Endothelial cell of umbilical vein (primary cell): ENCODE measurements around the gene GJB1. TPM values are rescaled to one million over a fixed set of nuclear protein-coding genes. Genes with fewer than 3 reads are reported as not detected.

ENCODE experiments used
- BruUV-seq: library from RNA; stranded (reverse); fragments of 400-500 nt; replicated peaks from 2 replicates; lab custom pipeline; 2021; lab: Mats Ljungman, UMichigan
- CTCF ChIA-PET: fragments of 300-600, 350-600 bp; sonication (Branson Sonifier 250); formaldehyde crosslinking; loops from one replicate; lab custom pipeline; 2021; ENCODE audit warnings: antibody characterized with exemption, inconsistent platforms; lab: Charles Lee
- POLR2A ChIA-PET: fragments of 300-600, 350-600 bp; sonication (Branson Sonifier 250); formaldehyde crosslinking; loops from one replicate; lab custom pipeline; 2021; ENCODE audit warnings: antibody characterized with exemption, inconsistent platforms; lab: Charles Lee
- DNase-seq: peaks from one replicate; pipeline ENCODE4 v3.0.0-alpha.2; 2011; ENCODE audit warnings: low read depth, low spot score
- FAIRE-seq: peaks from 2 replicates; lab custom pipeline; 2011; peaks lifted over from hg19 to GRCh38; lab: Jason Lieb, UNC
- H2AFZ ChIP-seq: 2 replicates; pipeline ENCODE4 v1.6.0; 2012; ENCODE audit warnings: low read depth, low read length, control low read depth, inconsistent platforms
- H3K27ac ChIP-seq: 2 replicates; pipeline ENCODE4 v1.5.1; 2011; ENCODE audit warnings: low read depth, mild to moderate bottlenecking, control low read depth, low read length, moderate library complexity; ENCODE audit not compliant: insufficient read depth
- H3K27me3 ChIP-seq, 2 experiments: 2 replicates each; pipeline versions ENCODE4 v1.6.0 to v1.6.1; 2011; ENCODE audit warnings: low read length in 2 of 2, mixed read lengths in 1 of 2; ENCODE audit not compliant: control insufficient read depth in 2 of 2, insufficient read depth in 2 of 2
- H3K36me3 ChIP-seq, 2 experiments: 2 replicates in 1 of 2; 3 replicates in 1 of 2; pipeline ENCODE4 v1.5.1; 2011; ENCODE audit warnings: low read length in 2 of 2, mild to moderate bottlenecking in 1 of 2, moderate library complexity in 1 of 2; ENCODE audit not compliant: control insufficient read depth in 2 of 2, insufficient read depth in 2 of 2; ENCODE audit errors: extremely low read depth in 1 of 2
- H3K4me1 ChIP-seq: 3 replicates; pipeline ENCODE4 v1.5.1; 2011; ENCODE audit warnings: mild to moderate bottlenecking, low read length; ENCODE audit not compliant: control insufficient read depth, insufficient read depth; ENCODE audit errors: extremely low read depth
- H3K4me2 ChIP-seq: 2 replicates; pipeline ENCODE4 v1.6.1; 2011; ENCODE audit warnings: low read length, control low read depth, mixed read lengths; ENCODE audit not compliant: insufficient read depth
- H3K4me3 ChIP-seq, 3 experiments: fragments of 200-600 bp in 1 of 3; sonication (generic), shearing (Covaris generic) in 1 of 3; replicated peaks in 1 of 3; 2 replicates each; pipeline ENCODE4 v1.5.1; 2011 to 2016; ENCODE audit warnings: control low read depth in 3 of 3, low read length in 3 of 3, mild to moderate bottlenecking in 2 of 3, inconsistent platforms in 1 of 3, low read depth in 1 of 3, moderate library complexity in 1 of 3; ENCODE audit not compliant: insufficient read depth in 1 of 3
- H3K79me2 ChIP-seq: 2 replicates; pipeline ENCODE4 v1.6.0; 2012; ENCODE audit warnings: low read length, inconsistent platforms; ENCODE audit not compliant: control insufficient read depth, insufficient read depth
- H3K9ac ChIP-seq: replicated peaks from 2 replicates; pipeline ENCODE3; 2011; ENCODE audit warnings: low read length, control low read depth; ENCODE audit not compliant: insufficient read depth; ENCODE audit errors: extremely low read depth
- H3K9me1 ChIP-seq: replicated peaks from 3 replicates; pipeline ENCODE4 v1.6.0; 2011; ENCODE audit warnings: mild to moderate bottlenecking, low read length; ENCODE audit not compliant: control insufficient read depth, insufficient read depth; ENCODE audit errors: extremely low read depth
- H3K9me3 ChIP-seq: replicated peaks from 2 replicates; pipeline ENCODE4 v1.5.1; 2012; ENCODE audit warnings: low read length, inconsistent platforms; ENCODE audit not compliant: control insufficient read depth, insufficient read depth
- H4K20me1 ChIP-seq: replicated peaks from 2 replicates; pipeline ENCODE3; 2011; ENCODE audit warnings: mild to moderate bottlenecking, low read length; ENCODE audit not compliant: control insufficient read depth, insufficient read depth; ENCODE audit errors: extremely low read depth
- CTCF ChIP-seq, 2 donors: IDR thresholded peaks; 1 replicate in 1 of 2; 2 replicates in 1 of 2; pipeline ENCODE4 v1.5.1; 2011; ENCODE audit warnings: low read length in 2 of 2, mild to moderate bottlenecking in 2 of 2, moderate library complexity in 2 of 2, control low read depth in 1 of 2, inconsistent platforms in 1 of 2, low read depth in 1 of 2; ENCODE audit not compliant: insufficient read depth in 1 of 2; ENCODE audit errors: extremely low read depth in 1 of 2
- EZH2 ChIP-seq: IDR thresholded peaks from 2 replicates; pipeline ENCODE4 v1.6.1; 2012; ENCODE audit warnings: borderline replicate concordance, low read depth, mild to moderate bottlenecking, moderate library complexity, low read length, inconsistent platforms; ENCODE audit not compliant: severe bottlenecking
- FOS ChIP-seq: IDR thresholded peaks from 2 replicates; pipeline ENCODE4 v1.6.1; 2011; ENCODE audit warnings: mild to moderate bottlenecking, low read length, moderate library complexity, borderline replicate concordance; ENCODE audit not compliant: insufficient read depth
- GATA2 ChIP-seq: IDR thresholded peaks from 2 replicates; pipeline ENCODE4 v1.7.0; 2011; ENCODE audit warnings: low read depth, mild to moderate bottlenecking, moderate library complexity, mixed read lengths, low read length; ENCODE audit not compliant: insufficient read length, insufficient read depth
- MAX ChIP-seq: IDR thresholded peaks from 2 replicates; pipeline ENCODE4 v1.6.1; 2011; ENCODE audit not compliant: insufficient read depth, insufficient read length
- POLR2A ChIP-seq: IDR thresholded peaks from 2 replicates; pipeline ENCODE4 v1.6.1; 2012; ENCODE audit warnings: low read depth, mild to moderate bottlenecking, control low read depth, low read length
- POLR2AphosphoS5 ChIP-seq: IDR thresholded peaks from 2 replicates; pipeline ENCODE4 v1.6.1; 2012; ENCODE audit warnings: low read depth, mild to moderate bottlenecking, control low read depth, low read length, moderate library complexity; ENCODE audit not compliant: insufficient read depth
- dilution Hi-C: fragments of 300-500 bp; cut with MboI; formaldehyde crosslinking; loops from one replicate; pipeline ENCODE4 v1.15.0; 2019; ENCODE audit warnings: low sequenced_read_pairs; ENCODE audit not compliant: extremely low pct_ligation_motif_present
- intact Hi-C: fragments of 100-400 bp; cut with micrococcal nuclease; formaldehyde crosslinking; loops from one replicate; pipeline ENCODE4 v1.10.0; 2022
- polyA plus RNA-seq, 4 experiments: library from polyadenylated mRNA; depleted of rRNA in 3 of 4; stranded (reverse) in 3 of 4; unstranded in 1 of 4; fragments of >200 nt; gene quantifications; 2 replicates each; pipeline versions ENCODE4 v1.2.1 to v1.2.3, GENCODE V29; 2011 to 2012; ENCODE audit warnings: missing spikeins in 1 of 4
- total RNA-seq: library from RNA; stranded (reverse); gene quantifications from 2 replicates; pipeline ENCODE4 v1.2.3, GENCODE V29; 2021

The GJB1 gene
- total and polyA plus RNA-seq, 2 donors (not counting 3 experiments of a cell fraction or from before 2014, with no cell fraction given) = not detected

DNA sequence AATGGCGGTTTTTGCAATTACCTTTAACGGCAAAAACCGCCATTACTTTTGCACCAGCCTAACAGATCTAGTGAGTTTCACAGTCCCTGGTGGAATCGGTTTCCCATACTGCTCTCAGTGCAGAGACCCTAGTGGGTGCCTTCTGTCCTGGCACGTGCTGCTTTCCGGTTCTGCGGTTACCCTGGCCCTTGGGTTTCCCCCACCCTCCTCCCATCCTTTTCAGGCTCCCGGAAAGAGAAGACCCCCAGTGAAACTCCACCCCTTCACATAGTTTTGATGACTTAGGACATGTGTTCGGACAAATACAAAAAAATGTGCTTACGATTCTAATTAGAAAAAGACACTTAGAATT is 41.5 kb upstream of the GJB1 start:
- peak overlapping the region; percentile 38 for H3K27ac ChIP-seq
- dilution Hi-C loops (no loop called here), intact Hi-C loops (loop anchor here (5.0 kb wide), 1 partner anchor 186 kb away; the partner anchor contains the start of gene TAF1)
- H3K4me2 ChIP-seq = peak overlapping the region; percentile 90
- peaks cover 7% of the 10 kb centered on the region for H3K4me1 ChIP-seq
- H4K20me1 ChIP-seq = no peaks in the 10 kb centered on the region
- H3K4me3 ChIP-seq = peak overlapping the region in 2 of 3 experiments; percentile 33 to 55
- no peaks in the 10 kb centered on the region for H3K9me3 ChIP-seq
- DNase-seq = no peak
- H3K27me3 ChIP-seq = no peaks in the 10 kb centered on the region
- H3K36me3 ChIP-seq = no peaks in the 10 kb centered on the region
- FAIRE-seq = no peak
- H2AFZ ChIP-seq = peak overlapping the region; percentile 81
- no peaks in the 10 kb centered on the region for H3K79me2 ChIP-seq
- H3K9ac ChIP-seq = peak overlapping the region; percentile 56
- ChIA-PET POLR2A (interaction anchor here (1.7 kb wide), 1 partner anchor 102 kb away, joined by 5 read pairs; the partner anchor contains the start of gene NONO), CTCF (interaction anchor here (1.0 to 3.3 kb wide), 3 partner anchors 53 to 412 kb away, joined by 3 to 18 read pairs (median 7); no protein-coding TSS in a partner anchor)
- TSS peak; percentile 94 for BruUV-seq
- no peaks in the 10 kb centered on the region for H3K9me1 ChIP-seq
- TF ChIP-seq GATA2 = no peak
- TF ChIP-seq MAX = no peak
- no peak for TF ChIP-seq EZH2
- TF ChIP-seq POLR2AphosphoS5 = no peak
- TF ChIP-seq FOS = no peak
- TF ChIP-seq POLR2A = no peak
- TF ChIP-seq CTCF (IDR thresholded peaks at IDR 0.05; ENCODE audit: extremely low read depth in 1 of 2, insufficient read depth in 1 of 2, low read depth in 1 of 2, low read length in 2 of 2) = no peak
